Activated CD8-positive, alpha-beta T cell treated with anti-CD3 and anti-CD28 coated beads, Interleukin-2, amount 10 ng/mL, durations not matched to agents 7 days and 5 days (primary cell): ENCODE measurements around the gene PPIP5K2. TPM values are rescaled to one million over a fixed set of nuclear protein-coding genes. Genes with fewer than 3 reads are reported as not detected.

Source experiments
- ATAC-seq: fragments of 150-1000 bp; cut with Tn5 transposase; one replicate; pipeline ENCODE4 v1.10.0; 2021; ENCODE audit warnings: moderate library complexity
- CTCF ChIA-PET: fragments of 350-600 bp; sonication (Branson Sonifier 250); formaldehyde crosslinking; loops from one replicate; lab custom pipeline; 2021; ENCODE audit warnings: antibody characterized with exemption; lab: Charles Lee
- POLR2A ChIA-PET: fragments of 350-600 bp; sonication (Branson Sonifier 250); formaldehyde crosslinking; loops from one replicate; lab custom pipeline; 2021; ENCODE audit warnings: antibody characterized with exemption; lab: Charles Lee
- DNase-seq: peaks from one replicate; pipeline ENCODE4 v3.0.0-alpha.2; 2020
- H3K27ac Mint-ChIP-seq: one replicate; pipeline ENCODE4 v1.8.0; 2021; ENCODE audit warnings: mild to moderate bottlenecking, mixed read lengths
- H3K27me3 Mint-ChIP-seq: one replicate; pipeline ENCODE4 v1.8.0; 2021; ENCODE audit warnings: low read depth, mixed read lengths
- H3K36me3 Mint-ChIP-seq: one replicate; pipeline ENCODE4 v1.8.0; 2021; ENCODE audit warnings: low read depth, mixed read lengths
- H3K4me1 Mint-ChIP-seq: one replicate; pipeline ENCODE4 v1.8.0; 2021; ENCODE audit warnings: low read depth, mixed read lengths
- H3K4me3 Mint-ChIP-seq: one replicate; pipeline ENCODE4 v1.8.0; 2021; ENCODE audit warnings: mild to moderate bottlenecking, mixed read lengths
- H3K9me3 Mint-ChIP-seq: one replicate; pipeline ENCODE4 v1.8.0; 2022; ENCODE audit warnings: mixed read lengths; ENCODE audit not compliant: insufficient read depth
- total RNA-seq, 2 experiments: library from RNA; stranded (reverse); gene quantifications; one replicate each; pipeline ENCODE4 v1.2.3, GENCODE V29; 2021

PPIP5K2 gene
- total RNA-seq, 2 experiments from 2014 or later: 65.7 to 68.2 TPM

- Mint-ChIP-seq H3K9me3 (no peaks in the 10 kb centered on the region), H3K27me3 (peaks cover 28% of the 10 kb centered on the region), H3K4me1 (peaks cover 10% of the 10 kb centered on the region), H3K27ac (peak overlapping the region; percentile 23), H3K36me3 (peaks cover 2% of the 10 kb centered on the region), H3K4me3 (no peak overlapping the region)
- peak; percentile 78 for DNase-seq
- ATAC-seq: peak; percentile 94
- ChIA-PET CTCF (interaction anchor here (0.7 to 3.4 kb wide), 41 partner anchors 8 to 688 kb away, joined by 3 to 21 read pairs (median 4); partner anchors contain the start of genes GIN1, MACIR and PPIP5K2), POLR2A (no interaction called here)
Measured at GRCh38 chr5:103224118-103224893, 104.2 kb downstream of the PPIP5K2 start.

- DNase-seq (no peak), ATAC-seq (no peak)
- ChIA-PET CTCF (interaction anchor here (0.7 to 3.4 kb wide), 40 partner anchors 8 to 689 kb away, joined by 3 to 21 read pairs (median 4); partner anchors contain the start of genes GIN1, MACIR and PPIP5K2), POLR2A (no interaction called here)
- no peak overlapping the region for H3K27ac Mint-ChIP-seq
- no peak overlapping the region for H3K4me3 Mint-ChIP-seq
- no peaks in the 10 kb centered on the region for H3K36me3 Mint-ChIP-seq
- H3K27me3 Mint-ChIP-seq: peaks cover 31% of the 10 kb centered on the region
- H3K4me1 Mint-ChIP-seq: peaks cover 10% of the 10 kb centered on the region
- H3K9me3 Mint-ChIP-seq: no peaks in the 10 kb centered on the region
Measured at GRCh38 chr5:103224894-103225246, 104.8 kb downstream of the PPIP5K2 start.

- ChIA-PET CTCF (no interaction called here), POLR2A (no interaction called here)
- no peak overlapping the region for H3K4me3 Mint-ChIP-seq
- ATAC-seq: no peak
- H3K36me3 Mint-ChIP-seq: no peaks in the 10 kb centered on the region
- H3K9me3 Mint-ChIP-seq: no peaks in the 10 kb centered on the region
- peaks cover 44% of the 10 kb centered on the region for H3K27me3 Mint-ChIP-seq
- H3K27ac Mint-ChIP-seq: no peak overlapping the region
- H3K4me1 Mint-ChIP-seq: peaks cover 10% of the 10 kb centered on the region
- DNase-seq: no peak
Measured at GRCh38 chr5:103228061-103228460, 108.0 kb downstream of the PPIP5K2 start.

- ATAC-seq (no peak), DNase-seq (no peak)
- CTCF ChIA-PET: no interaction called here
- Mint-ChIP-seq H3K9me3 (no peaks in the 10 kb centered on the region), H3K27me3 (peaks cover 44% of the 10 kb centered on the region), H3K4me3 (no peak overlapping the region), H3K4me1 (peaks cover 10% of the 10 kb centered on the region), H3K36me3 (no peaks in the 10 kb centered on the region), H3K27ac (no peak overlapping the region)
- POLR2A ChIA-PET: no interaction called here
Measured at GRCh38 chr5:103228588-103228987, 108.5 kb downstream of the PPIP5K2 start.

GRCh38 chr5:103232393-103232999, 112.4 kb downstream of the PPIP5K2 start:
- ATAC-seq (peak; percentile 80), DNase-seq (peak; percentile 39)
- Mint-ChIP-seq H3K4me3 (no peak overlapping the region), H3K9me3 (no peaks in the 10 kb centered on the region), H3K4me1 (no peaks in the 10 kb centered on the region), H3K27me3 (peaks cover 32% of the 10 kb centered on the region), H3K36me3 (no peaks in the 10 kb centered on the region), H3K27ac (no peak overlapping the region)
- CTCF ChIA-PET: interaction anchor here (0.7 to 2.1 kb wide), 11 partner anchors 8 to 551 kb away, joined by 3 to 47 read pairs (median 5); partner anchors contain the start of gene MACIR
- POLR2A ChIA-PET: no interaction called here

GRCh38 chr5:103234239-103234975, 114.3 kb downstream of the PPIP5K2 start:
- Mint-ChIP-seq H3K27me3 (peaks cover 28% of the 10 kb centered on the region), H3K27ac (no peak overlapping the region), H3K9me3 (peaks cover 6% of the 10 kb centered on the region), H3K36me3 (no peaks in the 10 kb centered on the region), H3K4me1 (no peaks in the 10 kb centered on the region), H3K4me3 (no peak overlapping the region)
- ATAC-seq: no peak
- POLR2A ChIA-PET: no interaction called here
- no peak for DNase-seq
- CTCF ChIA-PET: no interaction called here

- CTCF ChIA-PET: no interaction called here
Measured at GRCh38 chr5:103235891-103236290, 115.8 kb downstream of the PPIP5K2 start.

GRCh38 chr5:103237778-103238177, 117.7 kb downstream of the PPIP5K2 start:
- ATAC-seq (no peak), DNase-seq (no peak)
- peaks cover 6% of the 10 kb centered on the region for H3K9me3 Mint-ChIP-seq
- CTCF ChIA-PET: interaction anchor here (0.5 kb wide), 1 partner anchor 13 kb away, joined by 5 read pairs; no protein-coding TSS in a partner anchor
- H3K4me1 Mint-ChIP-seq: no peaks in the 10 kb centered on the region
- H3K36me3 Mint-ChIP-seq: no peaks in the 10 kb centered on the region
- POLR2A ChIA-PET: no interaction called here
- no peak overlapping the region for H3K4me3 Mint-ChIP-seq
- H3K27me3 Mint-ChIP-seq: peaks cover 20% of the 10 kb centered on the region
- H3K27ac Mint-ChIP-seq: no peak overlapping the region

More at GRCh38 chr5:103235891-103236290, 115.8 kb downstream of the PPIP5K2 start:
- ATAC-seq (no peak), DNase-seq (no peak)
- Mint-ChIP-seq H3K36me3 (no peaks in the 10 kb centered on the region), H3K4me1 (no peaks in the 10 kb centered on the region), H3K27me3 (peaks cover 22% of the 10 kb centered on the region), H3K27ac (no peak overlapping the region), H3K4me3 (no peak overlapping the region), H3K9me3 (peaks cover 6% of the 10 kb centered on the region)
- POLR2A ChIA-PET: no interaction called here

GRCh38 chr5:103243665-103244064, 123.6 kb downstream of the PPIP5K2 start:
- Mint-ChIP-seq H3K4me3 (no peak overlapping the region), H3K27me3 (peaks cover 44% of the 10 kb centered on the region), H3K36me3 (no peaks in the 10 kb centered on the region), H3K27ac (no peak overlapping the region), H3K9me3 (peaks cover 6% of the 10 kb centered on the region), H3K4me1 (peaks cover 12% of the 10 kb centered on the region)
- ATAC-seq (no peak), DNase-seq (no peak)
- ChIA-PET CTCF (no interaction called here), POLR2A (no interaction called here)

- DNase-seq (no peak), ATAC-seq (no peak)
- no peak overlapping the region for H3K4me3 Mint-ChIP-seq
- peaks cover 12% of the 10 kb centered on the region for H3K4me1 Mint-ChIP-seq
- CTCF ChIA-PET: no interaction called here
- no peaks in the 10 kb centered on the region for H3K36me3 Mint-ChIP-seq
- H3K9me3 Mint-ChIP-seq: no peaks in the 10 kb centered on the region
- POLR2A ChIA-PET: no interaction called here
- H3K27me3 Mint-ChIP-seq: peaks cover 48% of the 10 kb centered on the region
- no peak overlapping the region for H3K27ac Mint-ChIP-seq
Measured at GRCh38 chr5:103244398-103244797, 124.3 kb downstream of the PPIP5K2 start.

- Mint-ChIP-seq H3K27me3 (peaks cover 54% of the 10 kb centered on the region), H3K27ac (no peak overlapping the region), H3K9me3 (no peaks in the 10 kb centered on the region), H3K4me1 (peaks cover 12% of the 10 kb centered on the region), H3K36me3 (no peaks in the 10 kb centered on the region), H3K4me3 (no peak overlapping the region)
- peak; percentile 67 for ATAC-seq
- CTCF ChIA-PET: no interaction called here
- POLR2A ChIA-PET: no interaction called here
- DNase-seq: no peak
Measured at GRCh38 chr5:103245761-103246160, 125.7 kb downstream of the PPIP5K2 start.
